Activated CD4-positive, CD25-positive, alpha-beta regulatory T cell treated with anti-CD3 and anti-CD28 coated beads, Interleukin-2, amount 50 U/mL, for 72 hours (primary cell): ENCODE data around the gene FKBP2.

Experiments used
- DNase-seq: peaks from one replicate; pipeline ENCODE4 v3.0.0; 2021

Gene FKBP2

GRCh38 chr11:64250415-64251015 is 9.6 kb downstream of the FKBP2 start:
- DNase-seq: no peak

- DNase-seq: peak; percentile 73
Observed at GRCh38 chr11:64251016-64251752, 10.3 kb downstream of the FKBP2 start, which contains the start of gene PLCB3. Gene PLCB3 (plus strand): TSS chr11:64251530. CDS start chr11:64251650, 120 bp downstream.

GRCh38 chr11:64251753-64252002 is 10.8 kb downstream of the FKBP2 start:
- DNase-seq: no peak

- no peak for DNase-seq
Observed at GRCh38 chr11:64252003-64252872, 11.3 kb downstream of the FKBP2 start.

GRCh38 chr11:64253043-64253442 is 12.1 kb downstream of the FKBP2 start:
- no peak for DNase-seq

- DNase-seq: no peak
Observed at GRCh38 chr11:64253481-64253880, 12.6 kb downstream of the FKBP2 start.

- no peak for DNase-seq
Observed at GRCh38 chr11:64254326-64254725, 13.4 kb downstream of the FKBP2 start.

- DNase-seq: no peak
Observed at GRCh38 chr11:64255135-64256128, 14.5 kb downstream of the FKBP2 start.

GRCh38 chr11:64256300-64256699 is 15.4 kb downstream of the FKBP2 start:
- DNase-seq: no peak

- DNase-seq: no peak
Observed at GRCh38 chr11:64258356-64258755, 17.5 kb downstream of the FKBP2 start.

- no peak for DNase-seq
Observed at GRCh38 chr11:64258946-64259532, 18.1 kb downstream of the FKBP2 start.

GRCh38 chr11:64259533-64260067 is 18.7 kb downstream of the FKBP2 start:
- no peak for DNase-seq

- no peak for DNase-seq
Observed at GRCh38 chr11:64260147-64260708, 19.3 kb downstream of the FKBP2 start.

- DNase-seq: no peak
Observed at GRCh38 chr11:64261556-64262080, 20.7 kb downstream of the FKBP2 start.

- DNase-seq: no peak
Observed at GRCh38 chr11:64262271-64263002, 21.5 kb downstream of the FKBP2 start.

- DNase-seq: no peak
Observed at GRCh38 chr11:64263021-64263946, 22.4 kb downstream of the FKBP2 start.

- no peak for DNase-seq
Observed at GRCh38 chr11:64263947-64264317, 23.0 kb downstream of the FKBP2 start.

GRCh38 chr11:64264371-64264852 is 23.5 kb downstream of the FKBP2 start:
- DNase-seq: no peak
